ENCODE data around the gene CCDC150. TPM values are rescaled to one million over a fixed set of nuclear protein-coding genes. Genes with fewer than 3 reads are reported as not detected.
A peak's percentile ranks its signal among the peaks of the same experiment; 100 is the strongest.

Gene CCDC150
- total RNA-seq, 1 experiment from 2014 or later, result 29.2 TPM

DNA sequence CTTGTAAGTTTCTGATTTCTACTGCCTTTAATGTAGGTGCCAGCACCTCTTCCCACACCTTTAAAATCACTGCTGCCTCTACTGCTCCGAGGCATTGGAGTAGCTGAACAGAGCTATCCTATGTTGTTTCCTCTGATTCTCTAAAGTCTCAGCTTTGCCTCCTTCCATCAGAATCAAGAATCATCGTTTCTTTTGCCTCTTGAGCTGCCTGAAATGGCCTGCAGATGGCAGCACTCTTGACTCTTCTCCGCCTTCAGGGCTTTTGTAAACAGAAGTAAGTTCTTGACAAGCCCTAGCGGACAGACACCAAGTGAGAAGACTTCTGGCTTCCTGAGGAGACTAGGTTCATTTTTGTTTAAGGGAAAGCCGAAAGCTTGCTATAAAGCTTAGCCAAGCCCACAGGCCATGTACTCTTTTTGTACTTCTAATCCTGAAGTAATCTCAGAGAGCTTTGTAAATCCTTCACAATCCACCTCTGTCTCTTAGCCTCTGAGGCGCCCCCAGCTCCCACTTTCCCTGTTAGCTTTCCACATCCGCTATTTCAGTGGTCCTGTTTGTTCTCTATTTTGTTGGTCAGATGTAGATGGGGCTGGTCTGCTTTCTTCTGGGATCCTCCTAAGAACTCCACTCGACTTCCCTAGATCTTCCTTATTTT lies 111.6 kb downstream of the CCDC150 start:
- no peaks in the 10 kb centered on the region for H3K9me2 ChIP-seq (ENCODE audit: insufficient read depth)
- ChIA-PET CTCF (interaction anchor here (0.6 to 1.8 kb wide), 23 partner anchors 9 to 673 kb away, joined by 3 to 16 read pairs (median 4); partner anchors contain the start of gene CCDC150), RAD21 (ENCODE audit: low non-redundant PET in 1 of 2, low total read pairs in 2 of 2, uncharacterized antibody in 2 of 2, unreplicated experiment in 2 of 2) (no interaction called here), POLR2A (no interaction called here)
- no peaks in the 10 kb centered on the region for H3K79me2 ChIP-seq (ENCODE audit: insufficient read depth, low read length)
- no peak overlapping the region for H3K9ac ChIP-seq (ENCODE audit: low read length)
- no peaks in the 10 kb centered on the region for H3K27me3 ChIP-seq (ENCODE audit: insufficient read depth, low read length)
- intact Hi-C loops (cut with micrococcal nuclease), result loop anchor here (5.0 to 10.0 kb wide), 3 partner anchors 316 to 1026 kb away; no protein-coding TSS in a partner anchor
- ATAC-seq, result peak; percentile 98
- no peaks in the 10 kb centered on the region for H4K20me1 ChIP-seq (ENCODE audit: insufficient read depth)
- H3K4me1 ChIP-seq (ENCODE audit: control insufficient read depth in 1 of 2, insufficient read depth in 2 of 2, low read length in 2 of 2), result no peaks in the 10 kb centered on the region
- BruUV-seq (replicated peaks), result no TSS peak
- DNase-seq (ENCODE audit: low read depth, low spot score), result peak; percentile 51
- H3K36me3 ChIP-seq (ENCODE audit: control insufficient read depth in 1 of 2, insufficient read depth in 2 of 2, low read length in 2 of 2), result no peaks in the 10 kb centered on the region
- H3K9me3 ChIP-seq (ENCODE audit: control insufficient read depth in 1 of 2, insufficient read depth in 1 of 2, low read depth in 1 of 2, low read length in 2 of 2), result no peaks in the 10 kb centered on the region
- H2AFZ ChIP-seq (ENCODE audit: low read depth, low read length, poor library complexity, severe bottlenecking), result no peak overlapping the region
- H3K4me2 ChIP-seq (ENCODE audit: low read length), result no peak overlapping the region
- H3K4me3 ChIP-seq (replicated peaks in 1 of 2; ENCODE audit: low read depth in 1 of 2, low read length in 2 of 2), result no peak overlapping the region
- H3K27ac ChIP-seq (ENCODE audit: low read depth, low read length), result no peak overlapping the region
- TF ChIP-seq, protein P1, sequence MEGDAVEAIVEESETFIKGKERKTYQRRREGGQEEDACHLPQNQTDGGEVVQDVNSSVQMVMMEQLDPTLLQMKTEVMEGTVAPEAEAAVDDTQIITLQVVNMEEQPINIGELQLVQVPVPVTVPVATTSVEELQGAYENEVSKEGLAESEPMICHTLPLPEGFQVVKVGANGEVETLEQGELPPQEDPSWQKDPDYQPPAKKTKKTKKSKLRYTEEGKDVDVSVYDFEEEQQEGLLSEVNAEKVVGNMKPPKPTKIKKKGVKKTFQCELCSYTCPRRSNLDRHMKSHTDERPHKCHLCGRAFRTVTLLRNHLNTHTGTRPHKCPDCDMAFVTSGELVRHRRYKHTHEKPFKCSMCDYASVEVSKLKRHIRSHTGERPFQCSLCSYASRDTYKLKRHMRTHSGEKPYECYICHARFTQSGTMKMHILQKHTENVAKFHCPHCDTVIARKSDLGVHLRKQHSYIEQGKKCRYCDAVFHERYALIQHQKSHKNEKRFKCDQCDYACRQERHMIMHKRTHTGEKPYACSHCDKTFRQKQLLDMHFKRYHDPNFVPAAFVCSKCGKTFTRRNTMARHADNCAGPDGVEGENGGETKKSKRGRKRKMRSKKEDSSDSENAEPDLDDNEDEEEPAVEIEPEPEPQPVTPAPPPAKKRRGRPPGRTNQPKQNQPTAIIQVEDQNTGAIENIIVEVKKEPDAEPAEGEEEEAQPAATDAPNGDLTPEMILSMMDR (IDR thresholded peaks at IDR 0.05 in 2 of 3, conservative IDR thresholded peaks at IDR 0.05 in 1 of 3; ENCODE audit: borderline replicate concordance in 1 of 3, insufficient read depth in 1 of 3, low read depth in 2 of 3, low read length in 2 of 3), result peak; percentile 76 to 90 (median 90); a peak in 5 of 6 replicates
- TF ChIP-seq ZFX (IDR thresholded peaks at IDR 0.05) (no peak), RAD21 (IDR thresholded peaks at IDR 0.05; ENCODE audit: low read depth) (peak; percentile 59)
